ENCODE measurements around the gene DMRT1.

The DMRT1 gene

DNA sequence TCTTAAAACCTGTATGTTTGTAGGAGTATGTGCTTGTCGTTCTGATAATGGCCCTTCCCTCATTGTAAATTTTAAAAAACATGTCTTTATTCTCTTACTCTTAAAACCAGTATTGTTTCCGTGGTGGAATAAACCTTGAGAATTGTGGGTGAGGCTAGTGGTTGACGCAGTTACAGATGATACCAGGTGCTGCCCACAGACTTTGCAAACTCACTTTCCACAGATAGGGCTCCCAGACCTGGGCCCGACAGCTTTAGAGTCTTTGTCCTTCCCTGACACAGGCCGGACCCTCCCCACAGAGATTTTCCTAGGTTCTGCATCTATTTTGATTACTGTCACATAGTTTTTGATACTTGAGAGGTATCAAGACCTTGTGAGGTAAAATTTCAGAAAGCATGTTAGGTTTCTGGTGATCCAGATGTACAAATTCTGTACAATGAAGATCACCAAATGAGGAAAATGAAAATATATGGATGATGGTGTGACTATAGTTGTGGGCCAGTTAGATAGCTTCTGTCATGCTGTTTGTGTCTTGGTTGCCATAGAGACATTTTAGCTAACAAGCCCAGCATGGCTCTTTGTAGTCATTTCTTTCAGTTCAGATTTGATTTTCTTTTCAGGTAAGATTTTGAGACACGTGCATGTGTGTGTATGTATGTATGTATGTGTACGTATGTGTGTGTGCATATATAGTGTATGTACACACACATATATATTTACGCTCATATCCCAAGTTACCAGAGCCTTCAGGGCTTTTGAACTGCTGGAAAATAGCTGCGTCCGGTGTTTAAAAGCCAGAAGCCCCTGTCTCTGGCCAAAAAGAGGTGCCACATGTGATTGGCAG lies 33.8 kb downstream of the DMRT1 start:
- no peak for TF ChIP-seq CREB1 (IDR thresholded peaks at IDR 0.05; ENCODE audit: low read depth)

GRCh38 chr9:876425-876824 lies 34.9 kb downstream of the DMRT1 start:
- TF ChIP-seq ZBTB7A (IDR thresholded peaks at IDR 0.05; ENCODE audit: low read depth) (no peak), EP300 (IDR thresholded peaks at IDR 0.05; ENCODE audit: borderline replicate concordance) (no peak), CREB1 (IDR thresholded peaks at IDR 0.05; ENCODE audit: low read depth) (no peak), YY1 (IDR thresholded peaks at IDR 0.05; ENCODE audit: low read depth) (no peak), TEAD4 (IDR thresholded peaks at IDR 0.05) (no peak), RAD21 (IDR thresholded peaks at IDR 0.05; ENCODE audit: low read depth) (no peak), EGR1 (IDR thresholded peaks at IDR 0.05) (no peak), FOXM1 (IDR thresholded peaks at IDR 0.05; ENCODE audit: borderline replicate concordance, low read depth) (no peak), TAF1 (IDR thresholded peaks at IDR 0.05; ENCODE audit: low read depth) (no peak), TCF12 (IDR thresholded peaks at IDR 0.05; ENCODE audit: low read depth) (no peak), NFIC (IDR thresholded peaks at IDR 0.05) (no peak), USF1 (IDR thresholded peaks at IDR 0.05) (no peak), CEBPB (IDR thresholded peaks at IDR 0.05) (no peak)
- TF ChIP-seq, protein P1, sequence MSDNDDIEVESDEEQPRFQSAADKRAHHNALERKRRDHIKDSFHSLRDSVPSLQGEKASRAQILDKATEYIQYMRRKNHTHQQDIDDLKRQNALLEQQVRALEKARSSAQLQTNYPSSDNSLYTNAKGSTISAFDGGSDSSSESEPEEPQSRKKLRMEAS (IDR thresholded peaks at IDR 0.05): no peak
- TF ChIP-seq, protein P2, sequence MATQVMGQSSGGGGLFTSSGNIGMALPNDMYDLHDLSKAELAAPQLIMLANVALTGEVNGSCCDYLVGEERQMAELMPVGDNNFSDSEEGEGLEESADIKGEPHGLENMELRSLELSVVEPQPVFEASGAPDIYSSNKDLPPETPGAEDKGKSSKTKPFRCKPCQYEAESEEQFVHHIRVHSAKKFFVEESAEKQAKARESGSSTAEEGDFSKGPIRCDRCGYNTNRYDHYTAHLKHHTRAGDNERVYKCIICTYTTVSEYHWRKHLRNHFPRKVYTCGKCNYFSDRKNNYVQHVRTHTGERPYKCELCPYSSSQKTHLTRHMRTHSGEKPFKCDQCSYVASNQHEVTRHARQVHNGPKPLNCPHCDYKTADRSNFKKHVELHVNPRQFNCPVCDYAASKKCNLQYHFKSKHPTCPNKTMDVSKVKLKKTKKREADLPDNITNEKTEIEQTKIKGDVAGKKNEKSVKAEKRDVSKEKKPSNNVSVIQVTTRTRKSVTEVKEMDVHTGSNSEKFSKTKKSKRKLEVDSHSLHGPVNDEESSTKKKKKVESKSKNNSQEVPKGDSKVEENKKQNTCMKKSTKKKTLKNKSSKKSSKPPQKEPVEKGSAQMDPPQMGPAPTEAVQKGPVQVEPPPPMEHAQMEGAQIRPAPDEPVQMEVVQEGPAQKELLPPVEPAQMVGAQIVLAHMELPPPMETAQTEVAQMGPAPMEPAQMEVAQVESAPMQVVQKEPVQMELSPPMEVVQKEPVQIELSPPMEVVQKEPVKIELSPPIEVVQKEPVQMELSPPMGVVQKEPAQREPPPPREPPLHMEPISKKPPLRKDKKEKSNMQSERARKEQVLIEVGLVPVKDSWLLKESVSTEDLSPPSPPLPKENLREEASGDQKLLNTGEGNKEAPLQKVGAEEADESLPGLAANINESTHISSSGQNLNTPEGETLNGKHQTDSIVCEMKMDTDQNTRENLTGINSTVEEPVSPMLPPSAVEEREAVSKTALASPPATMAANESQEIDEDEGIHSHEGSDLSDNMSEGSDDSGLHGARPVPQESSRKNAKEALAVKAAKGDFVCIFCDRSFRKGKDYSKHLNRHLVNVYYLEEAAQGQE (IDR thresholded peaks at IDR 0.05; ENCODE audit: low read depth): no peak

DNA sequence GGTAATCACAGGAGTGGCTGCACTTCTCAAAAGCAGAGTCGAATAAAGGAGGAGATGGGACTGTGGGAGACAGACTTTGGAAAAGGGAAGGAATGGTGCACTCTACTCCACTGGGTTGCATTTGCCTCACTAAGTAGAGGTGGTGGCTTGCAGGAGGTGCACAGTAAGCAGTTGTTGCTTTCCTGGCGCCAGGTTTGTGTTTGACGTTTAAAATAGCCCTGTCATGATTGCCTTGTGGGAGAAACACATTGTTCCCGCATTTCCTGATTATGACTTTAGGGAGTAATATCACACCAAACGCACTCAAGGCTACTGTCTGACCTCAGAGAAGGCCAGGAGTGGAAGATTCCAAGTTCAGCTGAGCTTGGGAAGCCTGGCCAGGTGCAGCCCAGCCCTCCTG lies 36.7 kb downstream of the DMRT1 start:
- TF ChIP-seq EP300 (IDR thresholded peaks at IDR 0.05; ENCODE audit: borderline replicate concordance): no peak
- TF ChIP-seq CEBPB (IDR thresholded peaks at IDR 0.05): no peak
- no peak for TF ChIP-seq TAF1 (IDR thresholded peaks at IDR 0.05; ENCODE audit: low read depth)
- no peak for TF ChIP-seq CREB1 (IDR thresholded peaks at IDR 0.05; ENCODE audit: low read depth)
- TF ChIP-seq NFIC (IDR thresholded peaks at IDR 0.05): no peak

DNA sequence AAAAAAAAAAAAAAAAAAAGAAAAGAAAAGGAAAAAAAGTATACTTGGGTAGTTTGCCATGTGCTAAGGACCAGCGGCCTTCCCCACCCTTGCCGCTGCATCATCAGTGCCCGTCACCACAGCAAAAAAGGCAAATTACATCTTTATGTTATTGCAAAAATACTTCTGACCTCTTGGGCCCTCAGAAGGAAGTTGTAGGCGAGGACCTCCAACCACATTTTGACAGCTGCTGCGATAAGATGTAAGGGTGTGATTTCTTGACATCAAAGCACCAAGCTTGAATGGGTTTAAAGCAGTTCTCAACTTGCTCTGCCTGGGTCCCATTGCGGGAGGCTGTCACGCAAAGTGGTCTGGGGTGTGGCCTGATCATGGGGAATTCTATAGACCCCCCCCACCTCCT lies 39.2 kb downstream of the DMRT1 start:
- TF ChIP-seq, protein P1 (IDR thresholded peaks at IDR 0.05): no peak
- TF ChIP-seq FOXM1 (IDR thresholded peaks at IDR 0.05; ENCODE audit: borderline replicate concordance, low read depth) (no peak), ZBTB7A (IDR thresholded peaks at IDR 0.05; ENCODE audit: low read depth) (no peak), TAF1 (IDR thresholded peaks at IDR 0.05; ENCODE audit: low read depth) (no peak), CEBPB (IDR thresholded peaks at IDR 0.05) (no peak)

DNA sequence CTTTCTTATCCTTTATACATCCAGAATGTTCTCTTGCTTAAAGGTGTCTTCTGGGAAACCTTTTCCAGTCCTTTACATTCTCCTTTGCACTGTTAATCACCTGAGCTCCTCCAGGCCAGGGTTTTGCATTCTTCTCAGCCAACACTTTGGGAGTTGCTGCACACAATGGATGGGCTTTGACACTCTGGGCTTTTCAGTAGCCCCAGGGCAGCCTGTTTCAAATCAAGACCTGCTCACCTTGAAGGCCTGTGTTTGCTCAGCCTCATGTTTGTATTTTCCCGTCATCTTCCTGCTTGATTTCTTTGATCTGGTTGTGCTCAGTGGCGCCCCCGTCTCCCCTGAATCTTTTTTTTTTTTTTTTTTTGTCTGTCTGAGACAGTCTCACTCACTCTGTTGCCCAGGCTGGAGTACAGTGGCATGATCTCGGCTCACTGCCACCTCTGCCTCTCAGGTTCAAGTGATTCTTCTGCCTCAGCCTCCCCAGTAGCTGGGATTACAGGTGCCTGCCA lies 41.0 kb downstream of the DMRT1 start:
- no peak for TF ChIP-seq CEBPB (IDR thresholded peaks at IDR 0.05)
- TF ChIP-seq, protein P2 (IDR thresholded peaks at IDR 0.05; ENCODE audit: low read depth): no peak
- TF ChIP-seq TCF12 (IDR thresholded peaks at IDR 0.05; ENCODE audit: low read depth): no peak
- TF ChIP-seq TEAD4 (IDR thresholded peaks at IDR 0.05): no peak

GRCh38 chr9:883011-883410 lies 41.5 kb downstream of the DMRT1 start:
- no peak for TF ChIP-seq CREB1 (IDR thresholded peaks at IDR 0.05; ENCODE audit: low read depth)
- TF ChIP-seq, protein P2 (IDR thresholded peaks at IDR 0.05; ENCODE audit: low read depth): no peak
- no peak for TF ChIP-seq TAF1 (IDR thresholded peaks at IDR 0.05; ENCODE audit: low read depth)
- no peak for TF ChIP-seq USF1 (IDR thresholded peaks at IDR 0.05)
- no peak for TF ChIP-seq YY1 (IDR thresholded peaks at IDR 0.05; ENCODE audit: low read depth)

All from Ishikawa (cell line).